NCI-H1417 treated with DMSO at 0.1 percent for 48 hours (cell line): ENCODE measurements around the gene TCF12.

Source experiments
- DNase-seq: peaks from one replicate; lab custom pipeline; 2025; lab: John Stamatoyannopoulos, UW

The TCF12 gene

GRCh38 chr15:57255751-57256341, 337.4 kb downstream of the TCF12 start:
- DNase-seq: no peak

- no peak for DNase-seq
These were observed 338.5 kb downstream of the TCF12 start for GRCh38 chr15:57256939-57257338.

GRCh38 chr15:57259568-57260040, 341.2 kb downstream of the TCF12 start:
- peak; percentile 95 for DNase-seq

GRCh38 chr15:57263520-57263919, 345.1 kb downstream of the TCF12 start:
- DNase-seq: no peak

- no peak for DNase-seq
These were observed 354.4 kb downstream of the TCF12 start for GRCh38 chr15:57272771-57273357.

GRCh38 chr15:57273402-57273801, 355.0 kb downstream of the TCF12 start:
- DNase-seq: no peak

GRCh38 chr15:57278439-57278838, 360.0 kb downstream of the TCF12 start:
- no peak for DNase-seq

- DNase-seq: no peak
These were observed 362.0 kb downstream of the TCF12 start for GRCh38 chr15:57280464-57280863.

- DNase-seq: peak; percentile 60
These were observed 362.9 kb downstream of the TCF12 start for GRCh38 chr15:57281321-57281720.

GRCh38 chr15:57282686-57283085, 364.2 kb downstream of the TCF12 start:
- DNase-seq: no peak

GRCh38 chr15:57283774-57284503, 365.5 kb downstream of the TCF12 start:
- no peak for DNase-seq

- no peak for DNase-seq
These were observed 366.1 kb downstream of the TCF12 start for GRCh38 chr15:57284535-57284934.

- no peak for DNase-seq
These were observed 366.9 kb downstream of the TCF12 start for GRCh38 chr15:57285386-57285785.

GRCh38 chr15:57286446-57287122, 368.1 kb downstream of the TCF12 start:
- no peak for DNase-seq

GRCh38 chr15:57287123-57287521, 368.7 kb downstream of the TCF12 start:
- DNase-seq: no peak

- no peak for DNase-seq
These were observed 370.6 kb downstream of the TCF12 start for GRCh38 chr15:57288926-57289580.

GRCh38 chr15:57290187-57290586, 371.7 kb downstream of the TCF12 start:
- no peak for DNase-seq

- no peak for DNase-seq
These were observed 372.4 kb downstream of the TCF12 start for GRCh38 chr15:57290826-57291225.

GRCh38 chr15:57296473-57297162, 378.2 kb downstream of the TCF12 start:
- DNase-seq: no peak

GRCh38 chr15:57297163-57297593, 378.7 kb downstream of the TCF12 start:
- DNase-seq: peak; percentile 70

- no peak for DNase-seq
These were observed 379.2 kb downstream of the TCF12 start for GRCh38 chr15:57297630-57298029.

- no peak for DNase-seq
These were observed 379.8 kb downstream of the TCF12 start for GRCh38 chr15:57298204-57298603.
